Liver (tissue), 9 donors: ENCODE results near the gene NFIB. TPM values are rescaled to one million over a fixed set of nuclear protein-coding genes. Genes with fewer than 3 reads are reported as not detected.

ENCODE experiments used
- DNase-seq: peaks from one replicate; pipeline ENCODE4 v3.0.0-alpha.2; 2017; ENCODE audit warnings: low spot score
- H3K27ac ChIP-seq, 2 donors: one replicate each; pipeline ENCODE4 v1.7.0; 2013; ENCODE audit warnings: inconsistent platforms in 2 of 2, low read length in 2 of 2, control low read depth in 1 of 2, low read depth in 1 of 2, mild to moderate bottlenecking in 1 of 2
- H3K27me3 ChIP-seq, 4 donors: one replicate each; pipeline versions ENCODE4 v1.6.1 to v1.7.0; 2013; ENCODE audit warnings: low read length in 3 of 4, inconsistent platforms in 1 of 4, mild to moderate bottlenecking in 1 of 4, moderate library complexity in 1 of 4; ENCODE audit not compliant: control insufficient read depth in 4 of 4, insufficient read depth in 4 of 4
- H3K36me3 ChIP-seq, 4 donors: one replicate each; pipeline versions ENCODE4 v1.6.1 to v1.7.0; 2013; ENCODE audit warnings: low read length in 3 of 4, mild to moderate bottlenecking in 3 of 4, low read depth in 1 of 4, moderate library complexity in 1 of 4; ENCODE audit not compliant: control insufficient read depth in 4 of 4, insufficient read depth in 3 of 4
- H3K4me1 ChIP-seq, 4 donors: one replicate each; pipeline versions ENCODE4 v1.6.1 to v1.7.0; 2013; ENCODE audit warnings: low read length in 3 of 4, mild to moderate bottlenecking in 3 of 4, moderate library complexity in 1 of 4; ENCODE audit not compliant: control insufficient read depth in 4 of 4, insufficient read depth in 4 of 4
- H3K4me3 ChIP-seq, 3 donors: one replicate each; pipeline versions ENCODE4 v1.6.1 to v1.7.0; 2013; ENCODE audit warnings: low read length in 3 of 3, control low read depth in 1 of 3, low read depth in 1 of 3, mild to moderate bottlenecking in 1 of 3
- H3K9ac ChIP-seq, 2 donors: one replicate each; pipeline ENCODE4 v1.7.0; 2013; ENCODE audit warnings: low read length in 2 of 2, mild to moderate bottlenecking in 2 of 2, moderate library complexity in 2 of 2, control low read depth in 1 of 2, low read depth in 1 of 2
- H3K9me3 ChIP-seq, 4 donors: one replicate each; pipeline versions ENCODE4 v1.6.1 to v1.7.0; 2013; ENCODE audit warnings: low read length in 3 of 4; ENCODE audit not compliant: control insufficient read depth in 4 of 4
- ATF3 ChIP-seq: IDR thresholded peaks from 2 replicates; pipeline ENCODE4 v1.6.1; 2016; ENCODE audit warnings: antibody characterized with exemption
- EGR1 ChIP-seq, 2 donors: IDR thresholded peaks; 2 replicates each; pipeline ENCODE4 v1.6.1; 2016 to 2018; ENCODE audit warnings: antibody characterized with exemption in 2 of 2, low read depth in 2 of 2
- FOXA1 ChIP-seq: IDR thresholded peaks from 2 replicates; pipeline ENCODE4 v1.6.1; 2016; ENCODE audit warnings: antibody characterized with exemption
- FOXA2 ChIP-seq: IDR thresholded peaks from 2 replicates; pipeline ENCODE4 v1.6.1; 2016; ENCODE audit warnings: antibody characterized with exemption
- GABPA ChIP-seq, 2 donors: IDR thresholded peaks in 1 of 2; conservative IDR thresholded peaks in 1 of 2; 2 replicates each; pipeline ENCODE4 v1.6.1; 2016; ENCODE audit warnings: antibody characterized with exemption in 2 of 2, mild to moderate bottlenecking in 1 of 2, moderate library complexity in 1 of 2
- HNF4A ChIP-seq, 2 donors: conservative IDR thresholded peaks; 2 replicates each; pipeline ENCODE4 v1.6.1; 2016; ENCODE audit warnings: antibody characterized with exemption in 2 of 2, mild to moderate bottlenecking in 2 of 2
- HNF4G ChIP-seq: IDR thresholded peaks from 2 replicates; pipeline ENCODE4 v1.6.1; 2016; ENCODE audit warnings: antibody characterized with exemption
- JUND ChIP-seq, 2 donors: IDR thresholded peaks; 2 replicates each; pipeline ENCODE4 v1.6.1; 2016; ENCODE audit warnings: antibody characterized with exemption in 2 of 2
- NR2F2 ChIP-seq: IDR thresholded peaks from 2 replicates; pipeline ENCODE4 v1.6.1; 2016; ENCODE audit warnings: antibody characterized with exemption
- RAD21 ChIP-seq, 2 donors: IDR thresholded peaks; 2 replicates each; pipeline ENCODE4 v1.6.1; 2016; ENCODE audit warnings: antibody characterized with exemption in 2 of 2, mild to moderate bottlenecking in 2 of 2
- REST ChIP-seq: IDR thresholded peaks from 2 replicates; pipeline ENCODE4 v1.6.1; 2016; ENCODE audit warnings: antibody characterized with exemption, mild to moderate bottlenecking
- RXRA ChIP-seq, 2 donors: IDR thresholded peaks; 2 replicates each; pipeline ENCODE4 v1.6.1; 2017 to 2018; ENCODE audit warnings: antibody characterized with exemption in 2 of 2, mild to moderate bottlenecking in 1 of 2
- SP1 ChIP-seq: IDR thresholded peaks from 2 replicates; pipeline ENCODE4 v1.6.1; 2018; ENCODE audit warnings: antibody characterized with exemption, mild to moderate bottlenecking
- TAF1 ChIP-seq: conservative IDR thresholded peaks from 2 replicates; pipeline ENCODE4 v1.6.1; 2016; ENCODE audit warnings: antibody characterized with exemption, mild to moderate bottlenecking
- YY1 ChIP-seq: IDR thresholded peaks from 2 replicates; pipeline ENCODE4 v1.6.1; 2016; ENCODE audit warnings: antibody characterized with exemption, mild to moderate bottlenecking
- ZBTB33 ChIP-seq: IDR thresholded peaks from 2 replicates; pipeline ENCODE4 v1.6.1; 2016; ENCODE audit warnings: antibody characterized with exemption
- WGBS: extraction: QIAGEN DNeasy Blood & Tissue Kit; methylation state at CpG from one replicate; pipeline ENCODE4 v1.1.7; 2013; 5-methylcytosine and 5-hydroxymethylcytosine counted together
- polyA plus RNA-seq, 2 donors: library from polyadenylated mRNA; stranded (reverse) in 1 of 2; unstranded in 1 of 2; fragments of 200-250 nt in 1 of 2; fragments of >200 nt in 1 of 2; fragmentation: Nextera tagmentation in 1 of 2; extraction: Ambion mirVana in 1 of 2; gene quantifications; one replicate each; pipeline versions ENCODE4 v1.2.1 to v1.2.3, GENCODE V29; 2013 to 2015
- total RNA-seq, 2 donors: library from RNA; depleted of rRNA; stranded (reverse); fragments of >200 nt; gene quantifications; one replicate each; pipeline ENCODE4 v1.2.3, GENCODE V29; 2014
- donor health status: healthy.
- donor health status: healthy.
- donor health status: healthy.
- donor health status: healthy.
- donor health status: healthy.

The NFIB gene
- total and polyA plus RNA-seq, 4 donors: 3.2 to 23.2 (median 8.0) TPM

GRCh38 chr9:14302405-14302804 lies 11.5 kb downstream of the NFIB start:
- DNase-seq: no peak
- TF ChIP-seq RAD21 (IDR thresholded peaks at IDR 0.05) (peak in 1 of 2 donors; percentile 20), ATF3 (peak; percentile 75), RXRA (IDR thresholded peaks at IDR 0.05) (peak in 1 of 2 donors; percentile 62), FOXA1 (no peak), REST (peak; percentile 42), HNF4G (peak; percentile 44), YY1 (peak; percentile 18), EGR1 (IDR thresholded peaks at IDR 0.05; ENCODE audit: low read depth in 2 of 2) (no peak), SP1 (peak; percentile 57), NR2F2 (no peak), ZBTB33 (peak; percentile 57), HNF4A (conservative IDR thresholded peaks at IDR 0.05) (peak; percentile 89 to 99), JUND (IDR thresholded peaks at IDR 0.05) (peak; percentile 93 to 98)
- 12% methylated on average over 4 of the region's 4 CpGs for WGBS
- peaks cover 0 to 9% (median 6%) of the 10 kb centered on the region in 4 donors for H3K36me3 ChIP-seq
- H3K4me3 ChIP-seq: no peak overlapping the region
- peaks cover 8 to 63% (median 40%) of the 10 kb centered on the region in 4 donors for H3K4me1 ChIP-seq
- no peaks in the 10 kb centered on the region for H3K27me3 ChIP-seq
- H3K27ac ChIP-seq: peak overlapping the region; percentile 77 to 86
- peak overlapping the region in 1 of 2 donors; percentile 6 for H3K9ac ChIP-seq
- H3K9me3 ChIP-seq: no peaks in the 10 kb centered on the region

- Histone ChIP-seq H3K9ac (no peak overlapping the region), H3K9me3 (no peaks in the 10 kb centered on the region), H3K27me3 (no peaks in the 10 kb centered on the region), H3K36me3 (peaks cover 0 to 1% (median under 1%) of the 10 kb centered on the region in 4 donors), H3K27ac (peak overlapping the region; percentile 77 to 86), H3K4me1 (peaks cover 11 to 70% (median 42%) of the 10 kb centered on the region in 4 donors), H3K4me3 (no peak overlapping the region)
- 29% methylated on average over 1 of the region's 1 CpG for WGBS
- DNase-seq: no peak
- TF ChIP-seq HNF4A (conservative IDR thresholded peaks at IDR 0.05) (no peak), RXRA (IDR thresholded peaks at IDR 0.05) (peak; percentile 46 to 52), SP1 (no peak)
Observed at GRCh38 chr9:14301583-14302021, 12.3 kb downstream of the NFIB start.

GRCh38 chr9:14301006-14301405 lies 12.9 kb downstream of the NFIB start:
- Histone ChIP-seq H3K27me3 (no peaks in the 10 kb centered on the region), H3K9ac (no peak overlapping the region), H3K27ac (peak overlapping the region; percentile 49 to 60), H3K4me3 (no peak overlapping the region), H3K36me3 (no peaks in the 10 kb centered on the region), H3K9me3 (no peaks in the 10 kb centered on the region), H3K4me1 (peaks cover 11 to 75% (median 43%) of the 10 kb centered on the region in 4 donors)
- 80% methylated on average over 4 of the region's 4 CpGs for WGBS
- DNase-seq: no peak
- TF ChIP-seq TAF1: no peak
- no peak for TF ChIP-seq HNF4A (conservative IDR thresholded peaks at IDR 0.05)
- TF ChIP-seq RXRA (IDR thresholded peaks at IDR 0.05): no peak
- TF ChIP-seq REST: no peak
- no peak for TF ChIP-seq GABPA (IDR thresholded peaks at IDR 0.05 in 1 of 2, conservative IDR thresholded peaks at IDR 0.05 in 1 of 2)
- TF ChIP-seq EGR1 (IDR thresholded peaks at IDR 0.05; ENCODE audit: low read depth in 2 of 2): no peak
- no peak for TF ChIP-seq FOXA2
- no peak for TF ChIP-seq FOXA1
- no peak for TF ChIP-seq JUND (IDR thresholded peaks at IDR 0.05)
- no peak for TF ChIP-seq NR2F2
- no peak for TF ChIP-seq ATF3
